ENCODE results near the gene EML4. TPM values are rescaled to one million over a fixed set of nuclear protein-coding genes. Genes with fewer than 3 reads are reported as not detected.

EML4 gene
- total RNA-seq, 4 donors from 2014 or later = 3.0 to 5.0 (median 4.6) TPM

GRCh38 chr2:42196070-42196402, 26.9 kb downstream of the EML4 start:
- no peaks in the 10 kb centered on the region for H3K9me3 ChIP-seq
- ATAC-seq = no peak
- intact Hi-C loops (cut with DNase I; ENCODE audit: low total_unique reads) (no loop called here), in situ Hi-C loops (cut with MboI; ENCODE audit: low sequenced_read_pairs in 4 of 4) (no loop called here)
- H3K36me3 ChIP-seq = no peaks in the 10 kb centered on the region
- H3K4me3 ChIP-seq = no peak overlapping the region
- TF ChIP-seq POLR2A (IDR thresholded peaks at IDR 0.05) (no peak), CTCF (IDR thresholded peaks at IDR 0.05 in 4 of 5, conservative IDR thresholded peaks at IDR 0.05 in 1 of 5) (no peak)
- no peaks in the 10 kb centered on the region for H3K4me1 ChIP-seq
- no peak overlapping the region for H3K27ac ChIP-seq
- DNase-seq = no peak
- H3K27me3 ChIP-seq = no peaks in the 10 kb centered on the region

- no peak for ATAC-seq
- H3K4me3 ChIP-seq = no peak overlapping the region
- H3K9me3 ChIP-seq = no peaks in the 10 kb centered on the region
- H3K27ac ChIP-seq = no peak overlapping the region
- TF ChIP-seq POLR2A (IDR thresholded peaks at IDR 0.05) = no peak
- TF ChIP-seq CTCF (IDR thresholded peaks at IDR 0.05 in 4 of 5, conservative IDR thresholded peaks at IDR 0.05 in 1 of 5) = peak in 3 of 5 experiments; percentile 22 to 50 (median 36)
- intact Hi-C loops (cut with DNase I; ENCODE audit: low total_unique reads) (no loop called here), in situ Hi-C loops (cut with MboI; ENCODE audit: low sequenced_read_pairs in 4 of 4) (no loop called here)
- no peaks in the 10 kb centered on the region for H3K27me3 ChIP-seq
- no peaks in the 10 kb centered on the region for H3K4me1 ChIP-seq
- no peak for DNase-seq
- no peaks in the 10 kb centered on the region for H3K36me3 ChIP-seq
Measured at GRCh38 chr2:42196403-42197267, 27.5 kb downstream of the EML4 start.

GRCh38 chr2:42197792-42198191, 28.6 kb downstream of the EML4 start:
- intact Hi-C loops (cut with DNase I; ENCODE audit: low total_unique reads) = no loop called here

DNA sequence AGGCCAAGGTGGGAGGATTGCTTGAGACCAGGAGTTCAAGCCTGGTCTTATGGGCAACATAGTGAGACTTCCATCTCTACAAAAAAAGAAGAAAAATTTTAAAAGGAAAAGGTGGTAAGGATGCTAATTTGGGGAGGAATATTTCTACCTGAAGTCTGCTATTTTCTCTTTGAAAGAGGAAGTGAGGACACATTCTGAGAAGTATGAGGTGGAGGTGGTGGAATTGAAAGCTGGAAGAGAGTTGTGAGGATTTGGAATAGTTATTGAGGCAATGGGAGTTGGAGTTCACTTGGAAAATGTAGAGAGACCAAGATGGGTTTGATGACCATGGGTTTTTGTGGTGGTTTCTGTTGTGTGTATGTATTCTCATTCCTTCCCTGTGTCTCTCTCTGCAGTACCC, 29.3 kb downstream of the EML4 start:
- H3K4me3 ChIP-seq = no peak overlapping the region
- ATAC-seq = no peak
- no peak overlapping the region for H3K27ac ChIP-seq
- H3K36me3 ChIP-seq = no peaks in the 10 kb centered on the region
- H3K27me3 ChIP-seq = no peaks in the 10 kb centered on the region
- intact Hi-C loops (cut with DNase I; ENCODE audit: low total_unique reads) (no loop called here), in situ Hi-C loops (cut with MboI; ENCODE audit: low sequenced_read_pairs in 4 of 4) (no loop called here)
- no peak for DNase-seq
- H3K9me3 ChIP-seq = no peaks in the 10 kb centered on the region
- no peak for TF ChIP-seq POLR2A (IDR thresholded peaks at IDR 0.05)
- no peak for TF ChIP-seq CTCF (IDR thresholded peaks at IDR 0.05 in 4 of 5, conservative IDR thresholded peaks at IDR 0.05 in 1 of 5)
- H3K4me1 ChIP-seq = no peaks in the 10 kb centered on the region

More at GRCh38 chr2:42197792-42198191, 28.6 kb downstream of the EML4 start:
- TF ChIP-seq POLR2A (IDR thresholded peaks at IDR 0.05) (no peak), CTCF (IDR thresholded peaks at IDR 0.05 in 4 of 5, conservative IDR thresholded peaks at IDR 0.05 in 1 of 5) (no peak)
- in situ Hi-C loops (cut with MboI; ENCODE audit: low sequenced_read_pairs in 4 of 4) = no loop called here
- H3K36me3 ChIP-seq = no peaks in the 10 kb centered on the region
- no peaks in the 10 kb centered on the region for H3K4me1 ChIP-seq
- no peak overlapping the region for H3K27ac ChIP-seq
- H3K4me3 ChIP-seq = no peak overlapping the region
- no peaks in the 10 kb centered on the region for H3K9me3 ChIP-seq
- no peaks in the 10 kb centered on the region for H3K27me3 ChIP-seq
- ATAC-seq = no peak
- no peak for DNase-seq

Data from gastrocnemius medialis (tissue), 4 donors.